ENCODE data around the gene PAAF1.

PAAF1 gene

DNA sequence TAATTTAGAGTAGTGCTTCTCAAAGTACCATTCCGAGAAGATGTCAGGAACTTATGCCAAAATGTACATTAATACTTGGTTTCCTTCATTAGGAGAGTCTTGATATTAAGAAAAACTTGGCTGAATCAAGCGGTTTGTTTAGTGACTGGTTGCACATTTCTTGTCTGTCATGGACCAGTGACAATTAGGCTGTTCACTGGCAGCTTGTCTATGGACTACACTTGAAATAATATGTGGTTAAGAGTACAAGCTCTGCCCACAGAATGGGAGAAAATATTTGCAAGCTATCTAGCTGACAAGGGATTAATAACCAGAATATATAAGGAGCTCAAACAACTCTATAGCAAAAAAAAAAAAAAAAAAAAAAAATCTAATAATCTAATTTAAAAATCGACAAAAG is 24.8 kb upstream of the PAAF1 start:
- TF ChIP-seq, protein P1, sequence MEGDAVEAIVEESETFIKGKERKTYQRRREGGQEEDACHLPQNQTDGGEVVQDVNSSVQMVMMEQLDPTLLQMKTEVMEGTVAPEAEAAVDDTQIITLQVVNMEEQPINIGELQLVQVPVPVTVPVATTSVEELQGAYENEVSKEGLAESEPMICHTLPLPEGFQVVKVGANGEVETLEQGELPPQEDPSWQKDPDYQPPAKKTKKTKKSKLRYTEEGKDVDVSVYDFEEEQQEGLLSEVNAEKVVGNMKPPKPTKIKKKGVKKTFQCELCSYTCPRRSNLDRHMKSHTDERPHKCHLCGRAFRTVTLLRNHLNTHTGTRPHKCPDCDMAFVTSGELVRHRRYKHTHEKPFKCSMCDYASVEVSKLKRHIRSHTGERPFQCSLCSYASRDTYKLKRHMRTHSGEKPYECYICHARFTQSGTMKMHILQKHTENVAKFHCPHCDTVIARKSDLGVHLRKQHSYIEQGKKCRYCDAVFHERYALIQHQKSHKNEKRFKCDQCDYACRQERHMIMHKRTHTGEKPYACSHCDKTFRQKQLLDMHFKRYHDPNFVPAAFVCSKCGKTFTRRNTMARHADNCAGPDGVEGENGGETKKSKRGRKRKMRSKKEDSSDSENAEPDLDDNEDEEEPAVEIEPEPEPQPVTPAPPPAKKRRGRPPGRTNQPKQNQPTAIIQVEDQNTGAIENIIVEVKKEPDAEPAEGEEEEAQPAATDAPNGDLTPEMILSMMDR (IDR thresholded peaks at IDR 0.05; ENCODE audit: control insufficient read depth, extremely low read depth, insufficient read depth) = no peak
- H3K4me3 ChIP-seq (ENCODE audit: low read depth, low read length) = no peak overlapping the region
- DNase-seq (ENCODE audit: low read depth) = no peak

DNA sequence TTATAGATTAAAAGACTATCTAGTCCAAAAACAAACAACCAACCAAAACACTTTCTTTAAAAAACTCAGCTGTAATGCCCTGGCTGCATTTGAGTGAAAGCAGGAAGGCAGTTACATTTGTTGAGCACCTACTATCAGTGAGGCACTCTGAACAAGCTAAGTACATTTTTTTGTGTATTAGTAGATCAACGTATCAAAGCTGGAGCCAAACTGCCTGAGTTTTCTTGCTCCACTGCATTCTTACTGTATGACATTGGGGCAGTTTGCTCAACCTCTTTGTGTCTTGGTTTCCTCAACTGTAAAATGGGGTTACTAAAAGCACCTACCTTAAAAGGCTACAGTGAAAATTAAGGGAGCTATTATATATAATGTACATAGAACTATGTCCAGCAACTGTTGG is 22.1 kb upstream of the PAAF1 start:
- DNase-seq (ENCODE audit: low read depth) = no peak
- no peak overlapping the region for H3K4me3 ChIP-seq (ENCODE audit: low read depth, low read length)
- TF ChIP-seq, protein P1 (IDR thresholded peaks at IDR 0.05; ENCODE audit: control insufficient read depth, extremely low read depth, insufficient read depth) = no peak

DNA sequence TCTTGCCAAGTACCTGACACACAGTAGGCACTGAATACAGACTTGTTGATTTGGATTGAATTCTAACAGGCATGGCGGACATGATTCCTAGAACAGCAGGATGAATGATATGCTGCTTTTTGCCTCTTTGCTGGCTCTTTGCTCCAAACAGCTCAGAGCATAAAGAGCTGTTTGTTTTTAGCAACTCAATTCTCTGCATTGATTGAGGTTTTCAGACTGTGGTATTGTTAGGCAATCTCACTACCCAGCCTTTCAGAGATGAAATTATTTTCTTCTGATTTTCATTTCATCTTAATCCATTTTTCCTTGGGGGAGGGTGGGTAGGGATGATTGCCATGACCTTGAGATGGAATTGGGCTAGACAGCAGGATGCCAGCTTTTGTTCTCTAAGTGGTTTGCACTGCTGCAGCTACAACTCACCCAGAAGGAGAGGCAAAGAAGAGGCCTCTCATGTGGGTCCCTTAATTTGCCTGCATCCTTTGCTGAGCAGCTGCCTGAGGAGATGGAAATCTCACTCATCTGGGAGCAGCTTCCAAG is 20.7 kb upstream of the PAAF1 start:
- TF ChIP-seq, protein P1 (IDR thresholded peaks at IDR 0.05; ENCODE audit: control insufficient read depth, extremely low read depth, insufficient read depth) = no peak
- no peak overlapping the region for H3K4me3 ChIP-seq (ENCODE audit: low read depth, low read length)
- no peak for DNase-seq (ENCODE audit: low read depth)

DNA sequence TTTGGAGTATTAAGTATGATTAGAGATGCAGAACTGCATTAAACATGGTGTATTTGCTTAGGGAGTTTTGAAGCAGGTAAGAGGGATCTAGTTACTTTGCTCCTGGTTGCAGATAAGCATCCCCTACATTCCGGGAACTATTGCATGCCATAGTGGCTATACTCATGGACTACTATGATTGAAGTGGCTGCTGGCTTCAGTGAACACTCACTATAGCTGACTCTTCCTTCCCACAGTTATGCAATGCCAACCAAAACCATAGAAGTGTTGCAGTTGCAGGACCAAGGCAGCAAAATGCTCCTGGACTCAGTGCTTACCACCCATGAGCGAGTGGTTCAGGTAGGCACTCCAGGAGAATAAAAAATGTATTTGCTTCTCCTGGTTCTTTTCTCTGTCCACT is 17.1 kb upstream of the PAAF1 start:
- TF ChIP-seq, protein P1 (IDR thresholded peaks at IDR 0.05; ENCODE audit: control insufficient read depth, extremely low read depth, insufficient read depth) = no peak

DNA sequence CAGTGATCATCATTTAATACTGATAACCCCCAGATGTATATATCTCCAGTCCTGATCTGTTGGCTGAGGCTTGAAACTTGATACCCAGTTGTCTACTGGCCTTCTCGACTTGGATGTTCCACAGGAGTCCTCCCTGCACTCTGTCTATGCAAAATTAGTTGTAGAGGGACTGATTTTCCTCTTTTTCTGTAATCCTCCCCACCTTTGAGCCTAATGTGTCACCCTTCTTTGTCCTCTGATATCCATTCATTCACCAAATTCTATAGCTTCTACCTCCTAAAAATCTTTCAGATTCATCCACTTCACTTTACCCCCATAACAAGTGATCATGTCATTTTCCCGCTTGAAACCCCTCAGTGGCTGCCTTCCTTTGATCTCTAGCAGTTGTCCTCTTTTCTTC is 16.6 kb upstream of the PAAF1 start:
- TF ChIP-seq, protein P1 (IDR thresholded peaks at IDR 0.05; ENCODE audit: control insufficient read depth, extremely low read depth, insufficient read depth) = no peak
- DNase-seq (ENCODE audit: low read depth) = no peak
- H3K4me3 ChIP-seq (ENCODE audit: low read depth, low read length) = no peak overlapping the region

More for the DNA sequence above, 17.1 kb upstream of the PAAF1 start:
- no peak for DNase-seq (ENCODE audit: low read depth)
- H3K4me3 ChIP-seq (ENCODE audit: low read depth, low read length) = no peak overlapping the region

DNA sequence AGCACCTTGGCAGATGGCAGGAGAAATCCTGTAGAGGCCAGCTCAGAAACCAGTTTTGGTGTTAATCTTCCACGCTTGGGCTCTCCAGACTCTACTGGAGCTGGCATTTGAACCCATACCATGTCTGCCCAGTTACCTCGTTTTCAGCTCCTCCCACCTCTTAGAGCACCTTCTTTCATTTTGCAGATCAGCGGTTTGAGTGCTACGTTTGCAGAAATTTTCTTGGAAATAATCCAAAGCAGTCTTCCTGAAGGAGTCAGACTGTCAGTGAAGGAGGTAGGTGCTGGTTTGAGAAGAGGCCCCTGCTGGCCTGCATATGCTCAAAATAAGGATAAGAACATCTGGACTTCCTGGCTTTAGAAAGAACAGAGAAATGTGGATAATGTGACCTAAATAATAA is 13.8 kb upstream of the PAAF1 start:
- no peak overlapping the region for H3K4me3 ChIP-seq (ENCODE audit: low read depth, low read length)
- TF ChIP-seq, protein P1 (IDR thresholded peaks at IDR 0.05; ENCODE audit: control insufficient read depth, extremely low read depth, insufficient read depth) = no peak
- DNase-seq (ENCODE audit: low read depth) = no peak

DNA sequence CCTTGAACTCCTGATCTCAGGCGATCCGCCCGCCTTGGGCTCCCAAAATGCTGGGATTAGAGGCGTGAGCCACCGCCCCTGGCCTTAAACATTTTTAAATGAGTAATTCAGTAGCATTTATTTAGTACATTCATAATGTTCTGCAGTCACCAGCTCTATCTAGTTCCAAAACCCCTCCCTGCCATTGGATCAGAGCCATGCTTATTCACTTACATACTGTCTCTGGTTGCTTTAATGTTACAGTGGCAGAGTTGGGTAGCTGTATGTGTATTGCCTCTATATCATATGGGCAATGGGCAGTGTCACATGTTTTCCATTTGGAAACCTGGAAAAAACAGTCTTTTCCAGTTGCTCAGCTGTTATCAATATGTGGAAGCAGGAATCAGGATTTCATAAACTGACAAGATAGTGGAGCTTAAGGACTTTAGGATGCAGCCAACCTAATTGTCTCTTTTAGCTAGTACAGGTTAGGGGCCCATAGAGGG is 10.7 kb upstream of the PAAF1 start:
- TF ChIP-seq, protein P1 (IDR thresholded peaks at IDR 0.05; ENCODE audit: control insufficient read depth, extremely low read depth, insufficient read depth) = no peak
- H3K4me3 ChIP-seq (ENCODE audit: low read depth, low read length) = no peak overlapping the region
- no peak for DNase-seq (ENCODE audit: low read depth)

All from LNCaP clone FGC (cell line).